GM12891 (cell line): ENCODE data around the gene GABRR2.

Experiments
- DNase-seq: peaks from one replicate; pipeline ENCODE4 v3.0.0; 2011; ENCODE audit warnings: low spot score; ENCODE audit not compliant: insufficient read length
- FAIRE-seq: peaks from 2 replicates; lab custom pipeline; 2011; peaks lifted over from hg19 to GRCh38; lab: Jason Lieb, UNC
- PAX5 ChIP-seq: IDR thresholded peaks from 2 replicates; pipeline ENCODE4 v1.6.1; 2011; ENCODE audit warnings: low read length, moderate library complexity, mild to moderate bottlenecking; ENCODE audit not compliant: insufficient read depth, severe bottlenecking
- POLR2A ChIP-seq: IDR thresholded peaks from 2 replicates; pipeline ENCODE4 v1.6.1; 2011; ENCODE audit warnings: low read depth, low read length, control low read depth
- POLR2AphosphoS5 ChIP-seq: IDR thresholded peaks from 2 replicates; pipeline ENCODE4 v1.6.1; 2011; ENCODE audit warnings: low read depth, low read length, control low read depth
- POU2F2 ChIP-seq: IDR thresholded peaks from 2 replicates; pipeline ENCODE4 v1.6.1; 2011; ENCODE audit warnings: low read depth, mild to moderate bottlenecking, control low read depth, low read length, moderate library complexity
- SPI1 ChIP-seq: IDR thresholded peaks from 2 replicates; pipeline ENCODE4 v1.6.1; 2011; ENCODE audit warnings: low read depth, low read length, control low read depth
- TAF1 ChIP-seq: IDR thresholded peaks from 2 replicates; pipeline ENCODE4 v1.6.1; 2011; ENCODE audit warnings: low read depth, low read length, control low read depth

The GABRR2 gene

GRCh38 chr6:89328976-89329375, 13.9 kb upstream of the GABRR2 start:
- no peak for DNase-seq
- TF ChIP-seq TAF1 (no peak), POU2F2 (no peak), POLR2A (no peak), PAX5 (no peak), POLR2AphosphoS5 (no peak), SPI1 (no peak)
- FAIRE-seq = no peak

- FAIRE-seq (no peak), DNase-seq (no peak)
- no peak for TF ChIP-seq POLR2A
- TF ChIP-seq PAX5 = no peak
- no peak for TF ChIP-seq POU2F2
- TF ChIP-seq TAF1 = no peak
- no peak for TF ChIP-seq POLR2AphosphoS5
- no peak for TF ChIP-seq SPI1
Measured at GRCh38 chr6:89324304-89324703, 9.2 kb upstream of the GABRR2 start.

GRCh38 chr6:89323511-89323971, 8.4 kb upstream of the GABRR2 start:
- FAIRE-seq = peak; percentile 55
- TF ChIP-seq TAF1 (no peak), SPI1 (no peak), POLR2AphosphoS5 (no peak), POU2F2 (no peak), POLR2A (no peak), PAX5 (no peak)
- no peak for DNase-seq

- no peak for DNase-seq
- FAIRE-seq = peak; percentile 69
- TF ChIP-seq SPI1 (peak; percentile 19; the same call in 1 of the 2 replicates), TAF1 (no peak)
Measured at GRCh38 chr6:89321131-89321970, 6.3 kb upstream of the GABRR2 start.

GRCh38 chr6:89320012-89320559, 5.0 kb upstream of the GABRR2 start:
- TF ChIP-seq POLR2AphosphoS5 = no peak
- FAIRE-seq = no peak
- DNase-seq = no peak

GRCh38 chr6:89317067-89317466, 2.0 kb upstream of the GABRR2 start:
- TF ChIP-seq POLR2A = no peak
- TF ChIP-seq POU2F2 = no peak
- no peak for TF ChIP-seq PAX5
- no peak for TF ChIP-seq TAF1
- no peak for TF ChIP-seq SPI1
- TF ChIP-seq POLR2AphosphoS5 = no peak
- no peak for FAIRE-seq
- no peak for DNase-seq

GRCh38 chr6:89314692-89315091, 407 bp downstream of the GABRR2 start:
- FAIRE-seq = no peak
- no peak for TF ChIP-seq PAX5
- no peak for TF ChIP-seq SPI1
- TF ChIP-seq TAF1 = no peak
- TF ChIP-seq POLR2AphosphoS5 = no peak
- TF ChIP-seq POU2F2 = no peak
- TF ChIP-seq POLR2A = no peak
- no peak for DNase-seq

- no peak for FAIRE-seq
- TF ChIP-seq POU2F2 (no peak), SPI1 (no peak), TAF1 (no peak), POLR2AphosphoS5 (no peak), POLR2A (no peak), PAX5 (no peak)
- no peak for DNase-seq
Measured at GRCh38 chr6:89313006-89313405, 2.1 kb downstream of the GABRR2 start.

- FAIRE-seq (no peak), DNase-seq (no peak)
- TF ChIP-seq POU2F2 (no peak), PAX5 (no peak), POLR2A (no peak), POLR2AphosphoS5 (no peak), TAF1 (no peak), SPI1 (no peak)
Measured at GRCh38 chr6:89311853-89312531, 3.1 kb downstream of the GABRR2 start.

GRCh38 chr6:89311530-89311852, 3.6 kb downstream of the GABRR2 start:
- FAIRE-seq (no peak), DNase-seq (no peak)
- TF ChIP-seq POLR2AphosphoS5 (no peak), POU2F2 (no peak), SPI1 (no peak), PAX5 (no peak), POLR2A (no peak), TAF1 (no peak)
